Thyroid gland (tissue), 4 donors: ENCODE data around the gene NAXE.

Experiments used
- POLR2A ChIP-seq, 2 donors: fragments of 450-650 bp; IDR thresholded peaks; one replicate each; pipeline ENCODE4 v1.6.1; 2017; ENCODE audit warnings: antibody characterized with exemption in 2 of 2, mild to moderate bottlenecking in 2 of 2, moderate library complexity in 1 of 2
- TF ChIP-seq, protein P1 (sequence below), 6 experiments: fragments of 200-600 bp in 3 of 6; fragments of 450-650 bp in 3 of 6; sonication (generic) in 3 of 6; IDR thresholded peaks; one replicate each; pipeline ENCODE4 v1.5.1; 2016 to 2019; ENCODE audit warnings: antibody characterized with exemption in 6 of 6, mild to moderate bottlenecking in 2 of 6, inconsistent platforms in 1 of 6, moderate library complexity in 1 of 6

DNA sequence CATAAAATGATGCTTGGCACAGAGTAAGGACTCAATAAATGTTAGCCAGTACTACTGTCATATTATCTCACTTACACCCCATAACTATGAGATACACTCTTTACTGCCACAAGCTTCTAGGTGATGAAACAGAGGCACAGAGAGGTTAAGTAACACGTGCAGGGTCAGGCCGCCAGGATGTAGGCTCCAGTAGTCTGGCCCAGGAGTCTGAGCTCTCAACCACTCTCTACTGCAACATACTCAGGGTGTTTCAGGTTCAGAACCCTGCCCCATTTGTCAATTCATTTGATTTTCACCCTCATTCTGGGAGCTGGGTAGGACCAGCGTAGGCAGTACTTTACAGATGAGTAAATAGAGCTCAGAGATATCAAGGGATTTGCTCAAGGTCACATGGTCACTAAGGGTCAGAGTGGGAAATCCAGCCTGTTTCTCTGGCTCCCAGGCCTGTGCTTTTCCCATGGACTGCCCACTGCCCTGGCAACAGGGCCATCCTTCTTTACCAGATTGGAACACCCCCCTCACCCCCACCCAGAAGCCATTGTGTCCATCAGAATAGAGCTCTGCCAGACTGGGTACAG, 40.4 kb upstream of the NAXE start:
- TF ChIP-seq POLR2A (IDR thresholded peaks at IDR 0.05) = no peak
- TF ChIP-seq, protein P1, sequence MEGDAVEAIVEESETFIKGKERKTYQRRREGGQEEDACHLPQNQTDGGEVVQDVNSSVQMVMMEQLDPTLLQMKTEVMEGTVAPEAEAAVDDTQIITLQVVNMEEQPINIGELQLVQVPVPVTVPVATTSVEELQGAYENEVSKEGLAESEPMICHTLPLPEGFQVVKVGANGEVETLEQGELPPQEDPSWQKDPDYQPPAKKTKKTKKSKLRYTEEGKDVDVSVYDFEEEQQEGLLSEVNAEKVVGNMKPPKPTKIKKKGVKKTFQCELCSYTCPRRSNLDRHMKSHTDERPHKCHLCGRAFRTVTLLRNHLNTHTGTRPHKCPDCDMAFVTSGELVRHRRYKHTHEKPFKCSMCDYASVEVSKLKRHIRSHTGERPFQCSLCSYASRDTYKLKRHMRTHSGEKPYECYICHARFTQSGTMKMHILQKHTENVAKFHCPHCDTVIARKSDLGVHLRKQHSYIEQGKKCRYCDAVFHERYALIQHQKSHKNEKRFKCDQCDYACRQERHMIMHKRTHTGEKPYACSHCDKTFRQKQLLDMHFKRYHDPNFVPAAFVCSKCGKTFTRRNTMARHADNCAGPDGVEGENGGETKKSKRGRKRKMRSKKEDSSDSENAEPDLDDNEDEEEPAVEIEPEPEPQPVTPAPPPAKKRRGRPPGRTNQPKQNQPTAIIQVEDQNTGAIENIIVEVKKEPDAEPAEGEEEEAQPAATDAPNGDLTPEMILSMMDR (IDR thresholded peaks at IDR 0.05) = no peak
